Duodenal mucosa (tissue), 2 donors: ENCODE data around the gene CENPP.

Source experiments
- H3K27ac ChIP-seq: one replicate; pipeline ENCODE4 v1.7.0; 2013; ENCODE audit warnings: low read depth, low read length
- H3K27me3 ChIP-seq, 2 donors: one replicate each; pipeline ENCODE4 v1.7.0; 2013; ENCODE audit warnings: low read length in 2 of 2, control low read depth in 1 of 2; ENCODE audit not compliant: insufficient read depth in 2 of 2, control insufficient read depth in 1 of 2
- H3K36me3 ChIP-seq, 2 donors: one replicate each; pipeline ENCODE4 v1.7.0; 2013; ENCODE audit warnings: low read length in 2 of 2, control low read depth in 1 of 2; ENCODE audit not compliant: insufficient read depth in 2 of 2, control insufficient read depth in 1 of 2
- H3K4me1 ChIP-seq, 2 donors: one replicate each; pipeline ENCODE4 v1.7.0; 2013; ENCODE audit warnings: low read length in 2 of 2, control low read depth in 1 of 2; ENCODE audit not compliant: insufficient read depth in 2 of 2, control insufficient read depth in 1 of 2
- H3K4me3 ChIP-seq, 2 donors: one replicate each; pipeline ENCODE4 v1.7.0; 2013; ENCODE audit warnings: low read length in 2 of 2, low read depth in 1 of 2
- H3K9ac ChIP-seq, 2 donors: one replicate each; pipeline ENCODE4 v1.7.0; 2013; ENCODE audit warnings: low read length in 2 of 2, low read depth in 1 of 2
- H3K9me3 ChIP-seq, 2 donors: one replicate each; pipeline ENCODE4 v1.7.0; 2013; ENCODE audit warnings: low read length in 2 of 2, control low read depth in 1 of 2; ENCODE audit not compliant: control insufficient read depth in 1 of 2

CENPP gene

DNA sequence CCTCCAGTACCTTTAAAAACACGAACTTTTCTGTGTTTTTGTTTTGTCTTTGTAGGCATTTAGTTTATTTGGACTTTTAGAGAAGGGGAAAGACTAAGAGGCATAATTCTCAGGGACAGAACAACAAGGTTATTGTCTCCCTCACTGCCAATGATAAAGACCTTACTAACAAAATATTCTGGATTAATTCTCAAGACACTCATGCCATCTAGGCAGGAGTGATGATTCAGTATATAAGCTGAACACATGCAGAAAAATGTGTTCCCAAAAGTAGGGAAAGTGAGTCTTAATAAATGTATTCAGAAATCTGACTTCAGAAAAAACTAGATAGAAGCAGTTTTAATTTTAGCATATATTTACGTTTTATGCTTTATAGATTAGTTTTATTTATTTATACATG is 173.9 kb downstream of the CENPP start:
- Histone ChIP-seq H3K27me3 (no peaks in the 10 kb centered on the region), H3K9ac (no peak overlapping the region), H3K9me3 (no peaks in the 10 kb centered on the region), H3K4me1 (no peaks in the 10 kb centered on the region), H3K27ac (no peak overlapping the region), H3K4me3 (no peak overlapping the region), H3K36me3 (no peaks in the 10 kb centered on the region)

DNA sequence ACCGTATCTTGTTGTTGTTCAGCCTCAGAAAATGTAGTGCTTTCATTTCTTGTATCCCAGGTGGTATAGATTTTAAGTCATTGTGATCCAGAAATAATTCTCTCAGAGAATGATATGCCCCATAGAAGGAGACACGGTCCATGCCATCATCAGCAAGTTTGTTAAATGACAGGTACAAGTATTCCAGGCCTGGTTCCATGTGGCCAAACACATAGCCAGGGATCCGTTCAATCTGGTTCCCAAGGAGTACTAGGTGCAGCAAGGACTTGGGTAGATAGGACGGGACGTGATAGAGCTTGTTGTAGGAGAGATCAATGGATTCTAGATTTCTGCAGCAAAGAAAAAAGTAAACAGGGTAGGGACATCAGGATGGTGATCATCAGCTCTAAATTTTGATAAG is 175.0 kb downstream of the CENPP start:
- Histone ChIP-seq H3K4me3 (no peak overlapping the region), H3K4me1 (no peaks in the 10 kb centered on the region), H3K27me3 (no peaks in the 10 kb centered on the region), H3K36me3 (no peaks in the 10 kb centered on the region), H3K27ac (no peak overlapping the region), H3K9ac (no peak overlapping the region), H3K9me3 (no peaks in the 10 kb centered on the region)

DNA sequence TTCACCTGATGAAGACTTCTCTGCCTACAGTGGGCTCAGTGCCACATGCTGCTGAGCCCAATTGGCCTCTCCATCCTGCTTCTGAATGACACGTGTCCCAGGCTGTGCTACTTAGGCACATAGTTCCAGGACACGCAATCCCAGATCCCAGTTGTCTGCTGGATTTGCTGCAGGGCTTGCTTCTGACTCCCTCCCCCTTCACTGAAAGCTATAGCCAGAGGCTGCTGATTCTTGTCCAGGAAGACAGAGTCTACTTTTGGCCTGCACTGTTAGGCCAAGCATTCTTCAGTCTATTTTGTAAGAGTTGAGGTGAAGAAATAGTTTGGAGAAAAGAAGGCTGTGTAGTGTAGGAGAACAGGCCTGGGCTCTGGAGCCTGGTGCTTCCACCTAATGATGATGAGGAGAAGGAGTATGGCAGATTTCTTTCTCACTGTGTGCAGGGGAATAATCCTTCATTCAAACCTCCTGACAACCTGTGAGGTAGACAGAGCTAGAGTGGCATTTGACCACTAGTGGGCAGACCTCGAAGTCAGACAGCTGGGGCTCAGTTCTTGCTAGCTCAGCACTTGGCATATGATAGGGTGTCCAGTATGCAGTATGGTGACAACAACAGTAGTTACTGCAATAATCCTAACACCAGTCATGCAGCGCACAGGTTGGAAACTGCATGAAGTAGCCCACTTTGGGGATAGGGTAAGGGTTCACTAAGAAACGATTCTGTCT is 176.1 kb downstream of the CENPP start:
- H3K4me1 ChIP-seq: no peaks in the 10 kb centered on the region
- H3K9ac ChIP-seq: no peak overlapping the region
- H3K9me3 ChIP-seq: no peaks in the 10 kb centered on the region
- no peak overlapping the region for H3K27ac ChIP-seq
- H3K36me3 ChIP-seq: no peaks in the 10 kb centered on the region
- H3K27me3 ChIP-seq: no peaks in the 10 kb centered on the region
- H3K4me3 ChIP-seq: no peak overlapping the region

DNA sequence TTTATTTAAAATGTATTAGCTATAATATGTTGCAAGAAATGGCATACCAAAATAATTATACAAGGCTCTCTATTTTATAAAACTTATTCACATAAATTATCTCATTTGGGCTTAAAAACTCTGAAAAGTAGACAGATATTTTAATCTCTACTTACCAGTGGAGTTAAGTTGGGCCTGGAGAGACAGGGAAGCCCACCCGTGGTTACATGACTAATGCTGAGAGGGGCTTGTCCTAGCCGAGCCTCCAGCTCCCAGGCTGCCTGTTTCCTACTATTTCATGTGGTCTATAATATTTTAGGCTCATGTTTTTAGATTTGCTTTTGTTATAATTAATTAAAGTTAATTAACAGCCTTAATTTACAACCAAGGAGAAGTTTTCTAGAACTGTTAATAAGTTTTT is 177.4 kb downstream of the CENPP start:
- Histone ChIP-seq H3K9ac (no peak overlapping the region), H3K27ac (no peak overlapping the region), H3K36me3 (no peaks in the 10 kb centered on the region), H3K4me3 (no peak overlapping the region), H3K27me3 (no peaks in the 10 kb centered on the region), H3K9me3 (no peaks in the 10 kb centered on the region), H3K4me1 (peaks cover 0 to 12% of the 10 kb centered on the region in 2 donors)

DNA sequence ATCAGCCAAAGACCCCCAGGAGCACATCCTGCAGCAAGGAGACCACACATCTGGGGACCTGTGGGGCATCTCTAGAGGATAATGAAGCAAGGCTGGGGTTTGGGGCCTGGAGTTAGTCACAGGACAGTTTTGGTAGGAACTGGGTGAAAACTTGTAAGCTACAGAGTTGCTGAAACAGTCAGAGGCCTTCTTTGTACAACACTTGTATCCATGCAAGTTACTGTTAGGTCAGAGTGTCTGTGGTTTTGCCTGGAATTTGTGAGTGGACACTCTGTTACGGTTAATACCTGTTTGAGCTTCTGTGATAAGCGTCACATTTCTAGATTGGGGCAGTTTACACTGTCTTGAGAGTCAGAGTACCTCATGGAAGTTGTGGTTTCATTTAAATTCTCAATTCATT is 179.1 kb downstream of the CENPP start:
- Histone ChIP-seq H3K4me3 (no peak overlapping the region), H3K27ac (no peak overlapping the region), H3K27me3 (no peaks in the 10 kb centered on the region), H3K36me3 (no peaks in the 10 kb centered on the region), H3K4me1 (peaks cover 0 to 14% of the 10 kb centered on the region in 2 donors), H3K9me3 (no peaks in the 10 kb centered on the region), H3K9ac (no peak overlapping the region)

DNA sequence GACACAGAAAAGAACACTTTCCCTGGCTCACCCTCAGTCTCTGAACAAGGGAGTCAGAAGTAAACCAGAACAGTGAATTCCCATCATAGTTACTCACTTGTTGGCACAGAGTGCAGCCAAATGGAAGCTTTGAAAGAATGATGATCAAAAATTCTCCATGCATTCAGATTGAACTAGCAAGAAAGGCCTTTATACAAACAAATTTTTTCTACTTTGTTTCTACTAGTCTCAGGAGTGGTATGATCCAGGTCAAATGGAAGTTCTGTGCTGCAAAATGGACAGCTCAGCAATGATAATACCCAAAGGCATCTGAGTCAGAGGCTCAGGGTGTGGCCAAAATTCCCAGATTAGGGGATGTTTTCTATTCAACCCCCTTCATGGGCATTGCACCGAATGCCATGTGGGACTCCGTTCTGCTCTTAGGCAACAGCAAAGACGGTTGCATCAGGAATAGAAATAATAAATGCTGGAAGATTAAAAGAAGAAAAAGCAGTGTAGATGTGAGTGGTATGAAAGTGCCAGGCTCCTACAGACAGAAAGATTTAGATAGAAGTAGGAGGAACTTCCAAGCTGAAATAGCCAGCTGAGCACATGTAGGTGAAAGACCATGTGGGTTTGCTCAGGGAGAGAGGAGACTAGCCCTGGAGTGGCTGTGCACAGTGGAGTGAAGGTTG is 180.6 kb downstream of the CENPP start:
- peaks cover 0 to 14% of the 10 kb centered on the region in 2 donors for H3K4me1 ChIP-seq
- no peaks in the 10 kb centered on the region for H3K36me3 ChIP-seq
- no peak overlapping the region for H3K4me3 ChIP-seq
- H3K9ac ChIP-seq: no peak overlapping the region
- no peak overlapping the region for H3K27ac ChIP-seq
- no peaks in the 10 kb centered on the region for H3K27me3 ChIP-seq
- H3K9me3 ChIP-seq: no peaks in the 10 kb centered on the region

DNA sequence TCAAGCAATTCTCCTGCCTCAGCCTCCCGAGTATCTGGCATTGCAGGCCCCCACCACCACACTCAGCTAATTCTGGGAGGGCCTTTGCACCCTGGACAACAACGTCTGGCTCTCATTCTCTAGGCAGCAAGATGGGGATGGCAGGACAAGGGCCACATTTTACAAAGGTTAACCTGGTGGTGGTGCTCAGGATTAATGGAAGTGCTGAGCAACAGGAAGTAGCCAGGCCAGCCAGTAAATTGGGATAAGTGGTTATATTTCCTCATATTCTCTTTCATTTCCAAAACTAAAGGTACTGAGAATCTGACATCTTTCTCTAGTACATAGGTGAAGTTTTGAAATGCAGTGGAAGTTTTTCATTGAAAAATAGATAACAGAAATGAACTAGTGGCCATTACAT is 181.3 kb downstream of the CENPP start:
- Histone ChIP-seq H3K4me3 (no peak overlapping the region), H3K4me1 (peaks cover 0 to 14% of the 10 kb centered on the region in 2 donors), H3K27ac (no peak overlapping the region), H3K27me3 (no peaks in the 10 kb centered on the region), H3K9ac (no peak overlapping the region), H3K9me3 (no peaks in the 10 kb centered on the region), H3K36me3 (no peaks in the 10 kb centered on the region)

DNA sequence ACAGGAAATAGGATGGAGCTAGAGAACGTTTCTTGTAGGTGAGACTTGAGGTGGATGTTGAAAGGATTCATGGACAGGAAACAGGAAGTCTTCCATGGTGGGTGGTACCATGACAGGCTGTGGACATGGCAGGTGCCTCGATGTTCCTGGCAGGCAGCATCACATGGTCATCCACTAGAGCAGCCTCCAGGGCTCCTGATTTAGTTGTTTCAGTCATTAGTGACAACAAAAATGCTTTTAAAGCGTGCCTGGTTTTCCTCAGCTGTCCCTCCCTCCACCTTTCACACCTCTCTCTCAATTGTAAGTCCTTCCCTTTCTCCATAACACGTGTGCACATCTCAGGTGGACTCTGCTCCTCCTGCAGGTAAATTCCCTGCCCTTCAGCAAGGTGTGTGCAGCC is 181.7 kb downstream of the CENPP start:
- no peak overlapping the region for H3K9ac ChIP-seq
- no peaks in the 10 kb centered on the region for H3K27me3 ChIP-seq
- H3K9me3 ChIP-seq: no peaks in the 10 kb centered on the region
- H3K4me3 ChIP-seq: no peak overlapping the region
- H3K4me1 ChIP-seq: peaks cover 0 to 14% of the 10 kb centered on the region in 2 donors
- H3K27ac ChIP-seq: no peak overlapping the region
- no peaks in the 10 kb centered on the region for H3K36me3 ChIP-seq

DNA sequence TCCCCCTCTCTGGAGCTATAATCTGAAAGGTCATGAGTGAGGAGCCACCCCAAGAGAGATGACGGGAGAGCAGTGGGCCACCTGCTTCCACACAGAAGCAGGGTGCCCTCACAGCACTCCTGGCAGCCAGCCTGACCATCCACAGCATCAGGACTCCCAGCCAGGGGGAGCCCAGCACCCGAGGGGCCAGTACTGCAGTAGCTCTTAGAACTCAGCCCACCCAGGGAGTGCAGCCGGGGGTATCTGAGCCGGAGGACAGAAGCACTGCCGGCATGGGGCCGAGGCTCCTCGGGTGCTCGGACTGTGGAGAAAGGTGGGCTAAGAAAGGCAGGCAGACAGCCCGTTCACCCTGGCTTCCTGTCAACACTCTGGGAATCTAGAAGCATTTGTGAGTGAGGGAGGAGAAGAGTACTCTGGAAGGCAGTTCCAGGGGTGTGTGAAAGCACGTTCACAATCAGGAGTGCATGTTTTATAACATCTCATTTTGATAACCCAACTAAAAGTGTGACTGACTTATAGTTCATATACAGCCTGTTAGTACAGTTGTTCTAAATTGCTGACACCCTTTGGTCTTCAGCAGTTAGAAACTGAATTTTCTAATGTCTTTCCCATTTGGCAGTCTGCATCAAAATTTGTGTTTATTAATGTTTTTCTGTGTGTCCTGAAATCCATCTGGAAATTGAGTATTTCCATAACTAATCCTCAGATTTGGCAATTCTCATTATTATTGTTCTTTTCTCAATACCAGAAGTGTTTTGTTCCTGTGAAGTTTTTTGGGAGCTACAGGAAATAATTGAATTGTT is 182.5 kb downstream of the CENPP start:
- no peaks in the 10 kb centered on the region for H3K36me3 ChIP-seq
- H3K4me3 ChIP-seq: no peak overlapping the region
- no peak overlapping the region for H3K27ac ChIP-seq
- no peak overlapping the region for H3K9ac ChIP-seq
- peaks cover 0 to 14% of the 10 kb centered on the region in 2 donors for H3K4me1 ChIP-seq
- H3K27me3 ChIP-seq: no peaks in the 10 kb centered on the region
- no peaks in the 10 kb centered on the region for H3K9me3 ChIP-seq

DNA sequence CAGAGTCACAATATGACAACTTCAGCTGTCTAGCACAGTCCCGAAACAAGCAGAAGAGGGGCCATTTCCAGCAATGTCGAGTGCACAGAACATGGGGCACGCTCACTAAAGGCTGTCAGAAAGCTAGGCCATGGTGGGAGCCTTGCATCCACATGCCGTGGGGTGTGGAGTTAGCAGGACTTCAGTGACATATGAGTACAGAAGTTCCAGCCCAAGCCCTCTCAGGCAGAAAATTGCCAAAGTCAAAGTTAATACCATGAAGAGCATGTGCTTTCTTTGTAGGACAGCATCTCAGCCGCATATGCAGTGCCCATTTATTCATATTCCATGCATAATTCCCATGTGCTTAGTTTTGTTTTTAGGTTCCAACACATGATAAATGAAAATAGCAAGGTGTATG is 183.3 kb downstream of the CENPP start:
- Histone ChIP-seq H3K27me3 (no peaks in the 10 kb centered on the region), H3K4me3 (no peak overlapping the region), H3K4me1 (peaks cover 0 to 14% of the 10 kb centered on the region in 2 donors), H3K27ac (no peak overlapping the region), H3K9me3 (no peaks in the 10 kb centered on the region), H3K36me3 (no peaks in the 10 kb centered on the region), H3K9ac (no peak overlapping the region)
